ENCODE data around the gene LIX1.

Gene LIX1

DNA sequence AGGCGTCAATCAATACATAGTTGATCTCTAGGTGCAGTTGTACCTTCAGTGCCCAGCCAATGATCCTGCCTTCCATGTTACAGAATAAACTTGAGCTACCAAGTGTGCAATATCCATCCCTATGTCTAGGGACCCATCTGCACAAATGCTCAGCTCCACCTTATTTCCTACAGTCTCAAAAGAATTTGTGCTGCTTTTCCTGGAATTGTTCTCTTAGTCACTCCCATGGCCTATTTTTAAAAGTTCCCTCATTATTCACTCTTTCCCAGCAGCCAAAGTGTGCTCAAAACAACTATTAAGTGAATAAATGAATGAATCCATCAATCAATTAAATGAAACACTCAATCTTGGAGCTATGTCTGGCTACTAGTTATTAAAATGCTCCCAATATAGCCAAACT is 14.7 kb downstream of the LIX1 start:
- no peak overlapping the region for H3K27ac ChIP-seq
- TF ChIP-seq, protein P1, sequence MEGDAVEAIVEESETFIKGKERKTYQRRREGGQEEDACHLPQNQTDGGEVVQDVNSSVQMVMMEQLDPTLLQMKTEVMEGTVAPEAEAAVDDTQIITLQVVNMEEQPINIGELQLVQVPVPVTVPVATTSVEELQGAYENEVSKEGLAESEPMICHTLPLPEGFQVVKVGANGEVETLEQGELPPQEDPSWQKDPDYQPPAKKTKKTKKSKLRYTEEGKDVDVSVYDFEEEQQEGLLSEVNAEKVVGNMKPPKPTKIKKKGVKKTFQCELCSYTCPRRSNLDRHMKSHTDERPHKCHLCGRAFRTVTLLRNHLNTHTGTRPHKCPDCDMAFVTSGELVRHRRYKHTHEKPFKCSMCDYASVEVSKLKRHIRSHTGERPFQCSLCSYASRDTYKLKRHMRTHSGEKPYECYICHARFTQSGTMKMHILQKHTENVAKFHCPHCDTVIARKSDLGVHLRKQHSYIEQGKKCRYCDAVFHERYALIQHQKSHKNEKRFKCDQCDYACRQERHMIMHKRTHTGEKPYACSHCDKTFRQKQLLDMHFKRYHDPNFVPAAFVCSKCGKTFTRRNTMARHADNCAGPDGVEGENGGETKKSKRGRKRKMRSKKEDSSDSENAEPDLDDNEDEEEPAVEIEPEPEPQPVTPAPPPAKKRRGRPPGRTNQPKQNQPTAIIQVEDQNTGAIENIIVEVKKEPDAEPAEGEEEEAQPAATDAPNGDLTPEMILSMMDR (conservative IDR thresholded peaks at IDR 0.05): no peak

DNA sequence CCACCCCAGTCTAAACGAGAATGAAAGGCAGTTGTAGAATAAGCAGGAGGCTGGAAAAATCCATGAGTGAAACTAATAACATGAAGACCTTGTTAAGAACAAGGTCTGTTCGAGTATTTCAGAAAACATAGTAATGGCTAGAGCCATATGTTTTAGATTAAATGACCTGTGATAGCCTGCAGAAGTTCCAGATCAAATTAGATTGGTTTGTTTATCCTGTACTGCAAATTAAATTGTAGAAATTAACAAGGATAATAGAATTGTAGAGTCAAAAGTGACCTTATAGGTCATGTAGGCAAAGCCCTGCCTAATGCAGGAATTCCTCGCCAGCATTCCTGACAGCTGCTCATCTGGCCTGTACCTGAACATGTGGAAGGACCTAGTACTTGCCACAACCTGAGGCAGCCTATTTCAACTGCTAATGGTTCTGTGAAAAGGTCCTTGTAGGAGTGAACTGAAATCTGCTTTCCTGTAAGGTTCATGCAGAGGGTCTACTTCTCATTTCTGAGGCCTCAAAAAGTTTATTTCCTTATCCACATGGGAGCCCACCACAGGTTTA is 17.2 kb downstream of the LIX1 start:
- no peak overlapping the region for H3K27ac ChIP-seq
- TF ChIP-seq, protein P1 (conservative IDR thresholded peaks at IDR 0.05): no peak

DNA sequence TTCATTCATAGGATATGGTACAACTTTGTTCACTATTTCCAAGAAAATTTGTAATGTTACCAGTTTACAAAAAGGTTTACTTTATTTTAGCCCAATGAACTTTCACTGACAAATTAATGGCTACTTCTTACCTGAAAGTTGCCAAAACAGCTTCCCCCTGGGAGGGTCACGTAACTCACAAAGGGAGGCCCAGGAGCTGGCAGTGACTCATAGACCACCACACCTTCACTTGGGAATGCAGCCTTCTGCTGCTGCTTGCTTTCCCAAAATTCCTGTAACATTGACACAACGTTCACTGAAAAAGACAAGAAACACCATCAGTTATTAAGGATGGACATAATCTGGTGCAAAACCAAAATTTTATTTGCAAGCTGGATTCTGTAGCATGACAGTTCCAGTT is 18.1 kb downstream of the LIX1 start:
- TF ChIP-seq, protein P1 (conservative IDR thresholded peaks at IDR 0.05): no peak
- H3K27ac ChIP-seq: no peak overlapping the region

DNA sequence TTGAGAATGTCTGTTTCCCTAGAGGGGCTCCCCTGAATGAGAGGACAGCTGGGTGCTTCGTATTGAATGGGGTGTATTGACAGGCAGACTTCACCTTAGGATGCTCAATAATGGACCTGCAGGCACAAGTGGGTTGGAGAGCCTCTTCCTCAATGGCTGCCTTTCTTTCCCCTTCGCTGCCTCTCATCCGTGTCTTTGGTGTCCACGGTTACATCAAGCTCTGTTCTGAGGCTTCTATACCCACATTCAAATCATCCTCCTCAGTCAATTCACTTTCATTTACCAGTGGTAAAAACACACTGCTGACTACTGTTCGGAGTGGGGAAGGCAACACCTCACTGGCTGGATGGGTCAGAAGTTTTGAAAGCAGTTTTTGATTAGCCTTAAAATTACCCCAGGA is 20.6 kb downstream of the LIX1 start:
- H3K27ac ChIP-seq: no peak overlapping the region
- TF ChIP-seq, protein P1 (conservative IDR thresholded peaks at IDR 0.05): no peak

DNA sequence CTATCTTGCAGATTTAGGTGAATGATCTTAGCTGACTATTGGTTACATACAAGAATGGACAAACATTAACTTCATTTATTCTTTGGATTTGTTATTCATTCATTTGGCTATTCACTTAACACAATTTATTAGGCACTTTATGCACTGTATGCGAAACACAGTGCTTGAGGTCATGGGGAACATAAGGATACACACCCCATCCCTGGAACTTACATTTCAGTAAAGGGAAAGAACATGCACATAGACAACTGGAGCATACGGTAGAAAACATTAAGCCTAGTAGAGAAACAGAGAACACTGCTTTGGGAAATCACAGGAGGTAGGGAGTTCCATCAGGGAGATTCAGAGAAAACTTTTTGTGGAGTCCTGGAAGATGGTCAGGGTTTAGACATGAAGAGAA is 22.2 kb downstream of the LIX1 start:
- H3K27ac ChIP-seq: no peak overlapping the region
- TF ChIP-seq, protein P1 (conservative IDR thresholded peaks at IDR 0.05): no peak

DNA sequence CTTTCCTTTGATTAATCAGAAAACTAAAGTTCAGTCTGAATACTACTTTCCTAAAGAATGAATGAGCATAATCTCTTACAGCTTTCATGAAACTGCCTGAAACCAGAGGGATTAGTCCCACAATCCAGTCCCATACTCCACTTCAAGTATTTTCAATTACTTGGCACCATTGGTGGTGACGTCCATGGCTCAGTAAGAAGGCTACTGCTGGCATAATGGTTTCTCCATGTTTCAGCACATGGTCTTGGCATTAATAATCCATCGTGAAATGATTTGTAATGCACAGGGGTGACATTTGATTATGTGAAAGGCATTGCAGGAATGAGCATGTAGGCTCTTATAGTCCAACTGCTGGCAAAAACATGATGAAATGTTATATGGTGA is 23.4 kb downstream of the LIX1 start:
- TF ChIP-seq, protein P1 (conservative IDR thresholded peaks at IDR 0.05): no peak
- no peak overlapping the region for H3K27ac ChIP-seq

DNA sequence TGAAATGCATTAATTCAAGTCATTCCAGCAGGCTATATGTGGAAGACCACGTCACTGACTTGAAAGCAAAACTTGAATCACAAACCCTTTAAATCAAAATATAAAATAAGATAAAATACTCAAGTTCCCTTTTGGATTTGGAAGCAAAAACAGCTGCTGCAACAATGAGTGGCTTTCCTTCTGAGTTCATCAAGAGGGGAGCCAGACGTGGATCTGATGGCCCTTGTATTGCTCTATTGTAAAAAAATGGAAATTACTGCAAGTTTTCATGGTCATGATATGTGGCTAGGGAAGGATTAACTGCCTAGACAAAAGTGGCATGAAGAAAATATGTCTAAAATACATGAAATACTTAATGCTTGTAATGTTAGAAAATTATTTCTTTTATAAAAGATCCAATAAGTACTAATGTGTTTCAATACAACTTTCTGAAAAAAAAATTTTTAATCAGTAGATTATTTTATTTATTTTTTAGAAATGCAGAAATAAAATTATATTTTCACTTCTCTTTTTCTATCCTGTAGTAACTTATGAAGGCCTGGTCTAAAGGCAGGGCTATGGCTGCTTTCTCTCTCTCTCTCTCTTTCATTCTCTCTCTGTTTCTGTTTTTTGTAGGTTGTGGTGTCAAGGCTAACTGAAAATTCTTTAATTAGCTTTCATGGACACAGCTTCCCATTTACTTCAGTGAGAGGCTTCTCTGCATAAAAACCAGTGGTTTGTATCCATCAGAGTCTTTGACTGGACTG is 24.0 kb downstream of the LIX1 start:
- no peak overlapping the region for H3K27ac ChIP-seq
- TF ChIP-seq, protein P1 (conservative IDR thresholded peaks at IDR 0.05): no peak

Measured in VCaP (cell line).